Body of pancreas (tissue), 4 donors: ENCODE data around the gene TMEM63A.

ENCODE experiments used
- POLR2A ChIP-seq, 3 donors: fragments of 450-650 bp; IDR thresholded peaks; one replicate each; pipeline ENCODE4 v1.6.1; 2016; ENCODE audit warnings: antibody characterized with exemption in 3 of 3, mild to moderate bottlenecking in 2 of 3
- TF ChIP-seq, protein P1 (sequence below), 7 experiments: fragments of 450-650 bp in 4 of 7; fragments of 200-600 bp in 3 of 7; sonication (generic) in 3 of 7; IDR thresholded peaks; one replicate each; pipeline ENCODE4 v1.5.1; 2016 to 2019; ENCODE audit warnings: antibody characterized with exemption in 7 of 7

DNA sequence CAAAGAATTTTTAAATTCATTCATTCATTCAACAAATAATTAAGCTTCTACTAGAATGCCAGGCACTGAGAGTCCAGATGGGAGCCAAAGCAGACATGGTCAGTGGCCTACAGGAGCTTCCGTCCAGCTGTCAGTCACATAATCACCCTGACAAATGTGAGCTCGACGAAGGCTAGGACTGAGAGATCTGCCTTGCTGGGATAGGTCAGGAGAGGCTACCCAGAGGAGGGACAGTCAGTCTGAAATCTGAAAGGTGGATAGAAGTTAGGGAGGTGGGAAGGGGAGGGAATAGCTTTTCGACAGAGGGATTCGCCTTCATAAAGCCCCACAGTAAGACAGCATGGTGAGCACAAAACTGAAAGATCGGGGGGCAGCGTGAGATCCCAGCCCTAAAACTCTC, 64.0 kb downstream of the TMEM63A start:
- TF ChIP-seq, protein P1, sequence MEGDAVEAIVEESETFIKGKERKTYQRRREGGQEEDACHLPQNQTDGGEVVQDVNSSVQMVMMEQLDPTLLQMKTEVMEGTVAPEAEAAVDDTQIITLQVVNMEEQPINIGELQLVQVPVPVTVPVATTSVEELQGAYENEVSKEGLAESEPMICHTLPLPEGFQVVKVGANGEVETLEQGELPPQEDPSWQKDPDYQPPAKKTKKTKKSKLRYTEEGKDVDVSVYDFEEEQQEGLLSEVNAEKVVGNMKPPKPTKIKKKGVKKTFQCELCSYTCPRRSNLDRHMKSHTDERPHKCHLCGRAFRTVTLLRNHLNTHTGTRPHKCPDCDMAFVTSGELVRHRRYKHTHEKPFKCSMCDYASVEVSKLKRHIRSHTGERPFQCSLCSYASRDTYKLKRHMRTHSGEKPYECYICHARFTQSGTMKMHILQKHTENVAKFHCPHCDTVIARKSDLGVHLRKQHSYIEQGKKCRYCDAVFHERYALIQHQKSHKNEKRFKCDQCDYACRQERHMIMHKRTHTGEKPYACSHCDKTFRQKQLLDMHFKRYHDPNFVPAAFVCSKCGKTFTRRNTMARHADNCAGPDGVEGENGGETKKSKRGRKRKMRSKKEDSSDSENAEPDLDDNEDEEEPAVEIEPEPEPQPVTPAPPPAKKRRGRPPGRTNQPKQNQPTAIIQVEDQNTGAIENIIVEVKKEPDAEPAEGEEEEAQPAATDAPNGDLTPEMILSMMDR (IDR thresholded peaks at IDR 0.05) = no peak
- TF ChIP-seq POLR2A (IDR thresholded peaks at IDR 0.05) = no peak
